OCI-LY3 (cell line): Measurements from ENCODE around the gene PMM2.
"Not testable (repeated sequence)": the region's sequence is repeated elsewhere in the genome, so short reads cannot be mapped to it uniquely, and the experiment has no call there.

Experiments
- H2AFZ ChIP-seq: fragments of 200-600, 300-600 bp; shearing (Covaris generic); 2 replicates; pipeline ENCODE4 v1.6.0; 2014; ENCODE audit warnings: antibody characterized with exemption, low read depth, low read length
- H3K27ac ChIP-seq: fragments of 200-600, 300-600 bp; sonication (generic); 2 replicates; pipeline ENCODE4 v1.5.1; 2014; ENCODE audit warnings: mild to moderate bottlenecking, low read length, moderate library complexity, mixed read lengths
- H3K27me3 ChIP-seq: fragments of 200-600, 300-600 bp; sonication (generic); 2 replicates; pipeline ENCODE4 v1.6.1; 2014; ENCODE audit warnings: low read depth, low read length, mixed read lengths
- H3K36me3 ChIP-seq: fragments of 200-600, 300-600 bp; sonication (generic); replicated peaks from 2 replicates; pipeline ENCODE3; 2014; ENCODE audit warnings: low read depth, low read length, mixed read lengths
- H3K4me1 ChIP-seq: fragments of 300-600, 200-600 bp; sonication (generic); 2 replicates; pipeline ENCODE4 v1.6.1; 2014; ENCODE audit warnings: low read length, mixed read lengths
- H3K4me2 ChIP-seq: fragments of 200-600, 300-600 bp; sonication (generic); 2 replicates; pipeline ENCODE4 v1.6.1; 2014; ENCODE audit warnings: low read length, mixed read lengths
- H3K4me3 ChIP-seq: fragments of 300-600, 200-600 bp; sonication (generic); 2 replicates; pipeline ENCODE4 v1.5.1; 2014; ENCODE audit warnings: antibody characterized with exemption, mild to moderate bottlenecking, low read length, moderate library complexity
- H3K79me2 ChIP-seq: fragments of 300-600, 200-600 bp; shearing (Covaris generic); 2 replicates; pipeline ENCODE4 v1.6.1; 2014; ENCODE audit warnings: mild to moderate bottlenecking, low read length, mixed read lengths
- H3K9ac ChIP-seq: fragments of 300-600, 200-600 bp; shearing (Covaris generic); 2 replicates; pipeline ENCODE4 v1.6.0; 2014; ENCODE audit warnings: mild to moderate bottlenecking, low read length, moderate library complexity
- H3K9me3 ChIP-seq: fragments of 200-600, 300-600 bp; shearing (Covaris generic); 2 replicates; pipeline ENCODE4 v1.6.1; 2014; ENCODE audit warnings: low read length, mixed read lengths; ENCODE audit not compliant: insufficient read depth
- H4K20me1 ChIP-seq: fragments of 200-600, 300-600 bp; sonication (generic); 2 replicates; pipeline ENCODE4 v1.6.1; 2016; ENCODE audit warnings: low read length, mixed read lengths; ENCODE audit not compliant: insufficient read depth
- EZH2phosphoT487 ChIP-seq: fragments of 200-600 bp; shearing (Covaris generic); IDR thresholded peaks from 2 replicates; pipeline ENCODE4 v1.6.1; 2018; ENCODE audit warnings: antibody characterized with exemption, mixed run types, low read depth
- TF ChIP-seq, protein P1 (sequence below): fragments of 200-600, 300-600 bp; sonication (generic); IDR thresholded peaks from 2 replicates; pipeline ENCODE4 v1.5.1; 2014; ENCODE audit warnings: antibody characterized with exemption, low read length, low read depth

Gene PMM2

DNA sequence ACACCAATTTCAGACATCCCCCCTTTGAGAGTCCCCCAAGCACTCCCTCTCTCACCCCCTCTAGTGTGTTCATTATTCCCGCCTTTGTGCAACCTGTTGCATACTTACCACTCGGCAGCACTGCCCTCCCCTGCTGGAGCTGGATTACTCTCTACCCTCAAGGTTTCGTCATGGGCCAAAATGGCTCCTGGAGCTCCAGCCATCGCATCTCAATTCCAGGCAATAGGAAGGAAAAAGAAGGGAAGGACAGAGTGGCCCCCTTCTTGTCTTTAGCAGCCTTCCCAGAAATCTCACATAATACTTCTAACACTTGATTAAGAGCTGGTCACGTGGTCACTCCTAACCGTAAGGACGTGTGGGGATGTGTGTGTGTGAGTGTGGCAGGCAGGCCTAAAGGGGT is 20.4 kb upstream of the PMM2 start:
- Histone ChIP-seq H3K79me2 (no peaks in the 10 kb centered on the region), H4K20me1 (no peaks in the 10 kb centered on the region), H3K9me3 (no peaks in the 10 kb centered on the region), H3K27me3 (no peaks in the 10 kb centered on the region), H3K4me1 (no peaks in the 10 kb centered on the region), H3K4me3 (no peak overlapping the region), H3K27ac (no peak overlapping the region), H3K4me2 (no peak overlapping the region), H3K9ac (no peak overlapping the region), H3K36me3 (no peaks in the 10 kb centered on the region), H2AFZ (no peak overlapping the region)
- TF ChIP-seq, protein P1, sequence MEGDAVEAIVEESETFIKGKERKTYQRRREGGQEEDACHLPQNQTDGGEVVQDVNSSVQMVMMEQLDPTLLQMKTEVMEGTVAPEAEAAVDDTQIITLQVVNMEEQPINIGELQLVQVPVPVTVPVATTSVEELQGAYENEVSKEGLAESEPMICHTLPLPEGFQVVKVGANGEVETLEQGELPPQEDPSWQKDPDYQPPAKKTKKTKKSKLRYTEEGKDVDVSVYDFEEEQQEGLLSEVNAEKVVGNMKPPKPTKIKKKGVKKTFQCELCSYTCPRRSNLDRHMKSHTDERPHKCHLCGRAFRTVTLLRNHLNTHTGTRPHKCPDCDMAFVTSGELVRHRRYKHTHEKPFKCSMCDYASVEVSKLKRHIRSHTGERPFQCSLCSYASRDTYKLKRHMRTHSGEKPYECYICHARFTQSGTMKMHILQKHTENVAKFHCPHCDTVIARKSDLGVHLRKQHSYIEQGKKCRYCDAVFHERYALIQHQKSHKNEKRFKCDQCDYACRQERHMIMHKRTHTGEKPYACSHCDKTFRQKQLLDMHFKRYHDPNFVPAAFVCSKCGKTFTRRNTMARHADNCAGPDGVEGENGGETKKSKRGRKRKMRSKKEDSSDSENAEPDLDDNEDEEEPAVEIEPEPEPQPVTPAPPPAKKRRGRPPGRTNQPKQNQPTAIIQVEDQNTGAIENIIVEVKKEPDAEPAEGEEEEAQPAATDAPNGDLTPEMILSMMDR = no peak
- TF ChIP-seq EZH2phosphoT487 = no peak

DNA sequence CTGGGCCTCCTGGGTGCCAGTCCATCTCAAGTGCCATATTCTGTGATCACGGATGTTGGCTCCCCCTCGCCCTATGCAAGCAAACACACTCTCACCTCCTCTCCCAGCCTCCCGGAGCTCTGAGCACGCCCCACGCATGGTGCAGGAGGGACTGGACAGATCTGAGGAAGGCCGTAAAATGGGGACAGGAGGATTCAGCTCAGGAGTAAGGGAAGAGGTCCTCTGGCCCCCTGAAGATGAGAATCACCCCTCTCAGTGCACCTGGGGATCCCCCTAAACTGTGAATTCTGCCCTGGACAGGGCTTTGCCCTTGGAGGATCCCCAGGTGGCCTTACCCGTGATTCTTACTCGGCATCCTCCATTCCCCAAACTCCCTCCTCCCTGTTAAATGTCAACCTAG is 15.8 kb upstream of the PMM2 start:
- H3K79me2 ChIP-seq = no peaks in the 10 kb centered on the region
- peaks cover 5% of the 10 kb centered on the region; the same call in 1 of the 2 replicates for H3K27me3 ChIP-seq
- H3K4me1 ChIP-seq = no peaks in the 10 kb centered on the region
- H3K4me2 ChIP-seq = no peak overlapping the region
- no peaks in the 10 kb centered on the region for H3K9me3 ChIP-seq
- no peak overlapping the region for H3K9ac ChIP-seq
- H3K4me3 ChIP-seq = no peak overlapping the region
- no peaks in the 10 kb centered on the region for H4K20me1 ChIP-seq
- TF ChIP-seq EZH2phosphoT487 = no peak
- TF ChIP-seq, protein P1 = no peak
- no peak overlapping the region for H2AFZ ChIP-seq
- H3K36me3 ChIP-seq = no peaks in the 10 kb centered on the region
- H3K27ac ChIP-seq = no peak overlapping the region

DNA sequence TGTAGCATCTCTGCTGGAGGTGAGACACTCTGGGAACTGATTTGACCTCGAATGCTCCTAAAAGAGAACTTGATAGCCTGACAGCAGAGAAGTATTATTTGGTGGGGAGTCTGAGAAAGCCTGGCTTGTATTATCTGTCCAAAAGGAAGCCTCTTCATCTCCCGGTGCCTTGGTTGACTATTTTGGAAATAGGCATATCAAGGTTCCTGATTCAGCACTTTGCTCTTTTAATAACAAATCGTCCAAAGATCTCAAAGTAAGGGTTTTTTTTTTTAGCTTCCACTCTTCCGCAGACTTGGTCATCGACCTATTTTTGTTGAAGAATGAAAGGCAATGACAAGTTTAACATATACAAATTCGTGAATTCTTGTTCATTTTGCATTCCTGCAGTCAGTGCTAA is 15.0 kb upstream of the PMM2 start:
- TF ChIP-seq, protein P1 = no peak
- no peak for TF ChIP-seq EZH2phosphoT487
- no peak overlapping the region for H3K4me2 ChIP-seq
- no peak overlapping the region for H3K4me3 ChIP-seq
- no peak overlapping the region for H3K27ac ChIP-seq
- H3K9me3 ChIP-seq = no peaks in the 10 kb centered on the region
- H2AFZ ChIP-seq = no peak overlapping the region
- H3K4me1 ChIP-seq = no peaks in the 10 kb centered on the region
- peaks cover 5% of the 10 kb centered on the region; the same call in 1 of the 2 replicates for H3K27me3 ChIP-seq
- no peaks in the 10 kb centered on the region for H3K79me2 ChIP-seq
- no peaks in the 10 kb centered on the region for H3K36me3 ChIP-seq
- no peak overlapping the region for H3K9ac ChIP-seq
- H4K20me1 ChIP-seq = no peaks in the 10 kb centered on the region

DNA sequence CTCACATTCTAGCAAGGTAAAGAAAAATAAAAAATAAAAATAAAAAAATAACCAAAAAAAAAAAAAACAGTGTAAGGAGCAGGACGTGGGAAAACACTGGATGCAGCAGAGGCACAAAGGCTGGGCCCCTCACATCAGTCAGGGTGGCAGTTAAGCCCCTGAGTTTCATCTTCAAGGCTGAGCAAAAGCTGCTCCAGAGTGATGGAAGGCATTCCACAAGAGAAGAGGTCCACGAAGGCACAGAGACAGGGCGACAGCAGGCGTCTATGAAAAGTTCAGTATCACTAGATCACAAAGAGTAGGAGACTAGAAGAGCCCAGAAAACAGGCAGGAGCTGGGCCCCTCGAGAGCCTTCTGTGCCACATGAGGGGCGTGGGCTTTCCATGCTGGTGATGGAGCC is 12.2 kb upstream of the PMM2 start:
- Histone ChIP-seq H3K4me3 (no peak overlapping the region), H4K20me1 (no peaks in the 10 kb centered on the region), H3K79me2 (no peaks in the 10 kb centered on the region), H3K4me2 (no peak overlapping the region), H3K9ac (no peak overlapping the region), H2AFZ (no peak overlapping the region), H3K27ac (no peak overlapping the region), H3K9me3 (no peaks in the 10 kb centered on the region), H3K27me3 (peaks cover 5% of the 10 kb centered on the region; the same call in 1 of the 2 replicates), H3K36me3 (no peaks in the 10 kb centered on the region), H3K4me1 (no peaks in the 10 kb centered on the region)
- TF ChIP-seq EZH2phosphoT487 = no peak
- TF ChIP-seq, protein P1 = no peak

DNA sequence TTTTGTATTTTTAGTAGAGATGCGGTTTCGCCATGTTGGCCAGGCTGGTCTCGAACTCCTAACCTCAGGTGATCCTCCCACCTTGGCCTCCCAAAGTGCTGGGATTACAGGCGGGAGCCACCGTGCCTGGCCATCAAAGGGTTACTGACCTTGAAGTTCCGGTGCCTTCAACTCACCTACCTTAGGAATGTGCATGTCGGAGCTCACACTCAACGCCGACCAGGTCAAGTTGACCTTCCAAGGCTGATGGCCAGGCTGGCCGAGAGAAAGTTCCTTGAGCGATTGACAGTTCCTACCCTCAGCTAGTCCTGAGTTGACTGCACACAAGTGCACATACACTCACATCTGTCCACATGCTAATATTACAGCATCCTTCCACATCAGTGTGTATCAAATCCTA is 11.3 kb upstream of the PMM2 start:
- not testable (repeated sequence) for H3K27ac ChIP-seq, H3K36me3 ChIP-seq, H3K9ac ChIP-seq, H3K4me3 ChIP-seq, H3K9me3 ChIP-seq, H3K4me1 ChIP-seq, H3K4me2 ChIP-seq, H3K79me2 ChIP-seq, H2AFZ ChIP-seq, H4K20me1 ChIP-seq, H3K27me3 ChIP-seq
